Limb (tissue), 2 donors: ENCODE measurements around the gene HTRA3.
"Not testable (repeated sequence)": the region's sequence is repeated elsewhere in the genome, so short reads cannot be mapped to it uniquely, and the experiment has no call there.

Source experiments
- DNase-seq, 2 donors: peaks; one replicate each; pipeline ENCODE4 v3.0.0-alpha.2; 2016; ENCODE audit errors: extremely low spot score in 2 of 2

Gene HTRA3

DNA sequence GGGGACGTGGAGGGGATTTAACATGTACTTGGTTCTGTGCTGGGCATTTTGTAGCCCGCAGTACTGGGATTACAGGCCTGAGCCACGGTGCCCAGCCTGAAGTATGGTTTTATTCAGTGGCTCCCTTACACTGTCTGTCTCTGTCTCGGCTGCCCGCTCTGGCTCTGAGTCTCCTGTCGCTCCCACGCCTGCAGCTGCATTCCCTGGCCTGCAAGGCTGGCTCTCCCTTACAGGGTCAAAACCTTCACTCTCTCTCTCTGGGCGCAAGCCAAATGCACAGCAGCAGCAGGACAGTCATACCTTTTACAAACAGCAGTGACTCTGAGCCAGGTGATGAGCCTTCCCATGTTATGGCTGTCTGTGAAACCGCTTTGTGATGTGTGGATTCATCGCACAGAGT is 72.1 kb downstream of the HTRA3 start:
- no peak for DNase-seq

GRCh38 chr4:8342651-8343261 is 73.2 kb downstream of the HTRA3 start:
- no peak for DNase-seq

- DNase-seq: no peak
Observed at GRCh38 chr4:8343262-8343966, 73.9 kb downstream of the HTRA3 start.

- no peak for DNase-seq
Observed at GRCh38 chr4:8343967-8344331, 74.4 kb downstream of the HTRA3 start.

GRCh38 chr4:8344377-8344776 is 74.8 kb downstream of the HTRA3 start:
- no peak for DNase-seq

- DNase-seq: no peak
Observed at GRCh38 chr4:8345053-8345945, 75.7 kb downstream of the HTRA3 start.

DNA sequence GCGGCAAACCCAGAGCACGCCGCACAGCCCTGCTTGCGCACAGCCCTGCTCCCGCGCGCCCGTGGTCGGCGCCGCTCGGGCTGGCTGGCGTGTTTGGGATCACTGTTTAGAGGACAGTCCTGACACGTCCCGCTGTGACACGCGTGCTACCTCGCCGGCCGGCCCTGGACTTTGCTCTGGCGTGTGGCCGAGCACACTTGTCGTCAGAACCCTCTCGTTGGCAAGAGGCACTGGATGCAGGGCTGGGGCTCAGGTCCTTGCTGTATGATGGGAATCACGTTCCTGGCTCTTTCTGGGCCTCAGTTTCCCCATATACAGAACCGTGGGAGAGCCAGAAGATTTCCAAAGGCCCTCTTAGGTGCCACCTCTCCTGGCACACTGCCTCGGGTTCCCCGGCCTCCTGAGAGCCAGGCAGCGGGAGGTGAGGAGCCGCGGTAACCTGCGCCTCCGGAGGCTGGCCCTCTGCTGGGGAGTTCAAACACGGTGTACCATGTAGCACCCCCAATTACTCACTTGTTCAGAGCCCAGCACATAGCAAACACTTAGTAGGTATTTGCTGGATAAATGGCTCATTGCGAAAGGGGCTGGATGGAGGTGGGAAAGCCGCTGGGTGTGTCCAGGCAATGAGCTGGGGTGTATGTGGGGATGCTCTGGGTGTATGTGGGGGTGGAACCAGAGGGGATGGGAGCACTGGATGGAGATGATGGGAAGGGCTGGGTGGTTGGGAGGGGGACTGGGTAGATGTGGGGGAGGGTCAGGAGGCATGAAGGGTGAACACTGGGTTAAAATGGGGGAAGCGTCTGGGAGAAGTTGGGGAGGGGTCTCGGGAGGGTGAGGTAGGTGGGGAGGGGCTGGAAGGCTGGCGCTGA is 76.6 kb downstream of the HTRA3 start:
- DNase-seq: peak in 1 of 2 donors; percentile 13

DNA sequence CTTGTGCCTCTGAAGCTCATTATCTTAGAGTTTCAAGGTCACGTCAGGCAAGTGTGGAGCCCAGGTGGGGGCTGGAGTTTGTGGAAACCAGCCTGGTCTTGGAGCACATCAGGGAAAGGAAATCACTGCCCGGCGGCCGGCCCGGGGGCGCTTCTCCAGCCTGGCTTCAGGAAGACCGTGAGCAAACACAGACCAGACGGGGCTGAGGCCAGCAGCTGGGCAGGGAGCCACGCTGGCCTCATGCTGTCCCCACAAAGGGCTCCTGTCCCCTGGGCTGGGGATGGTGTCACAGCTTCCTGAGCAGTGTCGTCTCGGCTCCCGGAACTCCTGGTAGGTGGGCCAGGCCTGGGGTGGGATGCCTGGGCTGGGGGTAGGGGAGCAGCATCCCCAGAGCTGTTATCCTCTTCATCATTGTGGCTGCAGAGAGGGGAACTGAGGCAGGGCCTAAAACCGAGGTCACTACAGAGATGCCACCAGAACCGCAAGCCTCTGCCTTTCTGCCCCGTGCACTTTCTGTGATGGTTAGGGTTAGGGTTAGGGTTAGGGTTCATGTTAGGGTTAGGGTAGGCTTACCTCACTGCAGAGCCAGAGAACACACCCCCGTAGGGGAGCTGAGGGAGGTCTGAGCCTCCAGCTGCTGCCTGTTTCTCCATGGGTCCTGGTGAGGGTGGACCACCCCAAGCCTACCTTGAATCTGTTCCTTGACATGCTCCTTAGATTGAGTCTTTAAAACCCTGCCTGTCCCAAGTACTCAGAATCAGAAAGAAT is 77.5 kb downstream of the HTRA3 start:
- peak in 1 of 2 donors; percentile 26 for DNase-seq

DNA sequence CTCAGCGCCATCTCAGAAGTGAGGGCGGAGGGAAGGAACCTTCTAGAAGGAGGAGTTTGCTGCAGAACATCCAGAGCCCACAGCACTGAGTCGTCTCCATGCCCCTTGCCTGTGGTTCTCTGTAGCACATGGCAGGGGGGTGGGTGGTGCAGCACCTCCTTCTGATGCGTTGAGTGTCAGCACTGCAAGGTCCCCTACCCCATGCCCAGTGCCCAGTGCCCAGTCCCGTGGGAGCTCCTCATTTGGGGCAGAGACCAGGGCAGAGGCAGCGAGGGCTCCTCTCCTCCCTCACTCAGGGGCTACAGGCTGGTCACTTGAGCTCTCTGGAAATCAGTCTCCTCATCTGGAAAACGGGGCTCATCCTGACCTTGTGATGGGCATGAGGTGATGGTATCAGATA is 78.1 kb downstream of the HTRA3 start:
- peak in 1 of 2 donors; percentile 19 for DNase-seq

- peak in 1 of 2 donors; percentile 14 for DNase-seq
Observed at GRCh38 chr4:8348071-8348470, 78.5 kb downstream of the HTRA3 start.

- DNase-seq: not testable (repeated sequence)
Observed at GRCh38 chr4:8349236-8349635, 79.7 kb downstream of the HTRA3 start.

DNA sequence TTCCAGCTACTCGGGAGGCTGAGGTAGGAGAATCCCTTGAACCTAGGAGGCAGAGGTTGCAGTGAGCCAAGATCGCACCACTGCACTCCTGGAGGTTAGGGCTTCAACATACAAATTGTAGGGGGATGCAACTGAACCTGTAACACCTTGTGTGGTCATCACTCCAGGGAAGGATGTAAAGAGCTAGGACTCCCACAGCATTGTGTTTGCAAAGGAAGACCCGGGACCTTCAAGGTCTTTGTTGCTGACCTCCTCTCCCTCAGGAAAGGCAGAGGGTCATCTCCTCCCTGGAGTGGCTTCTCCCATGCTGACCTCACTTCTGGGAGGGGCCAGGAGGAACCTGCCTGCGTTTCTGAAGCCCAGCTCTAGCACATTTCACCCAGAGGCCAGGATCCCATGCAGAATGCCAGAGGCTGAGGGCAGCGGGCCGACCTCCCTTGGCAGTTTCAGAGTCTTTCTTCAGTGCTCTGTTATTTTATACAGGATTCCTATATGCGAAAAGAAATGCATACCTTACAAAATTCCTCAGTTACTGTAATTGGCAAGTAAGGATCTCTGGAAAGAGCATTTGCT is 80.2 kb downstream of the HTRA3 start:
- peak in 1 of 2 donors; percentile 38 for DNase-seq

DNA sequence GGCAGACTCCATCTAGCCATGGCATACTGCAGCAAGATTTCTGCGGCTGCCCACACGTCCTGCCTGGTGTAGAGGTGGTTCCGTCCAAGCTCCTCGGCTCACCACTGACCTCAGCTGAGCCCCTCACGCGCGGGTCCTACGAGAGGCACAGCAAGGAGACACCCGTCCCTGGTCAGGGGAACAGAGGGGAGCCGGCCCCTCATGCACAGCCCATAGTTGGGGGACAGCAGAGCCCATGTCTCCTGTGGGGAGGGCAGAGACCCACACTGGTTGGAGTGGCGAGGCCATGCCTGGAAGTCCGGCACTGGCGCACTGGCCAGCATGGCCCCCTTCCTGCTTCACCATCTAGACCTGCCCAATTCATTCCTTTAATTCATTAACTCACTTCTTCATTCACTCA is 80.8 kb downstream of the HTRA3 start:
- DNase-seq: no peak

DNA sequence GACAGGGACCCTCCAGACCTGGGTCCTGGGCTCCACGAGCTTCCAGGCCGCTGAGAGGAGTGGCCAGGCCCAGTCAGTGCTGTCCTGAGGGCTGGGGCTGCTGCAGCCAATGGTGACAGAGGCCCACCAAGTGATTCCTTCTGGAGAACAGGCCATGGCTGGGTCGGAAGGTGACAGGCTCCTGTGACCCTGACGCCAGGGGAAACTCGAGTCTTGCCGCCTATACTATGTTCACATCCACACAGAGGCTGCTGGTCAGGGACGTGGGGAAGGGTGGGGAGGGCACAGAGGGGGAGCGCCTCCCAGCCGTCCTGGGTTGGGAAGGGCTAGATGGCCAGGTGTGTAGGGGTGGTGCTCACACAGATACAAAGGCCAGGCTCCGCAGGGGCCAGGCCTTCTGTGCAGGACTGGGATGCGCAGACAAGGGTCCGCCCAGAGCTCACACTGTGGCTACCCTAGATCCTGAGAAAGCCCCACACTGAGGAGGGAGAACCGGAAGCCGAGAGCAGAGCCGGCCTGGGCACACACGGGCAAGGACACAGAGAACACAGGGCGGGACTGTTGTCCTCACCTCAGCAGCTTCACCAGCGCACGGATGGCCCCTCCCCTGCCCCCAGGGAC is 81.4 kb downstream of the HTRA3 start:
- DNase-seq: peak in 1 of 2 donors; percentile 19

DNA sequence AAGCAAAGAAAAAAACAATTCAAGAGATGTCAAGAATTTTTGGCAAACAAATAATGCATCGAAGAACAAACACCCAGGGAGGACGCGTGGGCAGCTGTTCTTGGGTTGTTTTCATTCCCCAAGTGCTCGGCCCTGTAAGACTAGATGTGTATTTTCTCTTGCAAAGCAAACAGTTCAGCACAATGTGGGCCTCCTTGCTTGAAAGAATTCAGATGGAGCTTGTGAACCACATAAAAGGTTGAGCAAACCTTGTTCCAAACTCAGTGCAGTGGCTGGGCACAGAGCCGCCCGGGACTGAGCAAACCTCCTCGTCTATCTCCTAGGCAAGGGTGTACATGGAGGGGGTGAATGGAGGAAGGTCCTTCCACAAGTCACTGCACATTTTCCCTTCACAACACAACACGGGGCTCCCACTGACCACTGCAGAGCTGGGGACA is 82.4 kb downstream of the HTRA3 start:
- DNase-seq: peak; percentile 27 to 29

GRCh38 chr4:8352368-8353157 is 83.0 kb downstream of the HTRA3 start:
- peak in 1 of 2 donors; percentile 23 for DNase-seq

DNA sequence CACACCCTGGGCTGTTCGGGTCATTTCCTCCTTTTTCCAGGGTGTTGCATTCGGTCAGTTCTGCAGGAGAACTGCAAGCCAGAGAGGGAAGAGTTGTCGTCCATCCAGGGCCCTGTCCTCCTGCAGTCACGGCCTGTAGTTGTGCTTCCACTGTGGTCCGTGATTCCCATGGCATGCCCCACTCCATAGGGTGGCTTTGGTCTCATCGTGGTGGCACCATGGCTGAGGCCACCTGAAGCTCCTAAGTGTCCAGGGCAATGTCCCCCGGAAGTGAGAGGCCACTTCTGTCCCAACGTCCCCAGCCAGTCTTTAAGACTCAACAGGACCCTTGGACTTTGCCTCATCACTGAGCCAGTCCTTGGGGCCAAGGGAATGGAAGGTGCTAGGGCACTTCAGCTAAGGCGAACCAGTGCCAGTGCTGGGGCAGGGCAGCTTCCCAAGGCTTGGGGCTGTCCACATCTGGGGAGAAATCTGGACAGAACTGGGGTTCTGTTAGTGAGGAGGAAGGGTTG is 83.7 kb downstream of the HTRA3 start:
- no peak for DNase-seq

DNA sequence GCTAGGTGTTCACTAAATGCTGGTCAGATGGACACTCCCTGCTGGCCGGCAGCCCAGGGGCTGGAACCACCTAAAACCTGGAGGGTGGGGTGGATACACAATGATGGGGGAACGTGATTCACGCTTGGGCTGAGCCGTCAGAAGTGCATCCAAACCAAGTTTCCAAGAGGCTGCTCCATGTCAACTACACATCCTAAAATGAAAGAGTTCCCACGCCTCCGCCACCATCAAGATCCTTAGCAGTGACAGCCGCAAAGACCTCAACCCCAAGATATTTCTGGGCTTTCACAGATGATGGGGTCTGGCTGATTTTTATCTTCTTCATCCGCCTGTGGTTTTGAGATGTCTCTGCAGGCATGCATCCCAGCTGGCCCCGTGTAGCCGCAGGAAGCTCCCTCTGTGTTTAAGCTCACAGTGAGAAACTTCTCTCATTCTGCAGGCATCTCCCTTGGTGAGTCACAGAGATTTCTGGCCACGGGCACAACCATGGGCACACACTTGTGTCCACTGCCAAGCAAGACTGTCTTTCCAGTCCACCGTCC is 84.4 kb downstream of the HTRA3 start:
- DNase-seq: no peak
